GM10266 (cell line): Measurements from ENCODE around the gene CLECL1.
"Not testable (repeated sequence)": the region's sequence is repeated elsewhere in the genome, so short reads cannot be mapped to it uniquely, and the experiment has no call there.

Source experiments
- DNase-seq: peaks from one replicate; pipeline ENCODE4 v3.0.0; 2012; ENCODE audit errors: extremely low spot score
- TF ChIP-seq, protein P1 (sequence below): IDR thresholded peaks from 2 replicates; pipeline ENCODE4 v1.5.1; 2012; ENCODE audit warnings: mild to moderate bottlenecking, low read depth; ENCODE audit not compliant: control insufficient read depth, insufficient read depth; ENCODE audit errors: missing control alignments

The CLECL1 gene

DNA sequence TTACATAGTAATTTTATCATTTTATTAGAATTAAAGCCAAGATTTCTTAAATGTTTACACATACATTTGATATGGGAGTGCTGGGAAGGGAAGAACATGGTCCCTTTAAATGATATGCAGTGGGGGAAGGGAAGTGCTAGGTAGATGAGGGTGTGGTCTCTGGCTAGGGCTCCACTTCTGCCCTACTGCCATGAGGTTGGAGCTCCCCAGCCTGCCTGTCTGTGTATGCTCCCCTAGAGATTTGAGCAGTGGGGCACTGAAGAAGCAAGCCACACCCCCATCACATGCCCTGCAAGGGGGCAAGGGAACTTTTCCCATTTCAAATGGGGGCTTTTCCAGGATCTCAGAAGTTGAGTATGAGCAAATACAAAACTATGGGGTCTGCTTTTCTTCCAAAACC, 25.5 kb downstream of the CLECL1 start:
- no peak for DNase-seq
- TF ChIP-seq, protein P1, sequence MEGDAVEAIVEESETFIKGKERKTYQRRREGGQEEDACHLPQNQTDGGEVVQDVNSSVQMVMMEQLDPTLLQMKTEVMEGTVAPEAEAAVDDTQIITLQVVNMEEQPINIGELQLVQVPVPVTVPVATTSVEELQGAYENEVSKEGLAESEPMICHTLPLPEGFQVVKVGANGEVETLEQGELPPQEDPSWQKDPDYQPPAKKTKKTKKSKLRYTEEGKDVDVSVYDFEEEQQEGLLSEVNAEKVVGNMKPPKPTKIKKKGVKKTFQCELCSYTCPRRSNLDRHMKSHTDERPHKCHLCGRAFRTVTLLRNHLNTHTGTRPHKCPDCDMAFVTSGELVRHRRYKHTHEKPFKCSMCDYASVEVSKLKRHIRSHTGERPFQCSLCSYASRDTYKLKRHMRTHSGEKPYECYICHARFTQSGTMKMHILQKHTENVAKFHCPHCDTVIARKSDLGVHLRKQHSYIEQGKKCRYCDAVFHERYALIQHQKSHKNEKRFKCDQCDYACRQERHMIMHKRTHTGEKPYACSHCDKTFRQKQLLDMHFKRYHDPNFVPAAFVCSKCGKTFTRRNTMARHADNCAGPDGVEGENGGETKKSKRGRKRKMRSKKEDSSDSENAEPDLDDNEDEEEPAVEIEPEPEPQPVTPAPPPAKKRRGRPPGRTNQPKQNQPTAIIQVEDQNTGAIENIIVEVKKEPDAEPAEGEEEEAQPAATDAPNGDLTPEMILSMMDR = no peak

DNA sequence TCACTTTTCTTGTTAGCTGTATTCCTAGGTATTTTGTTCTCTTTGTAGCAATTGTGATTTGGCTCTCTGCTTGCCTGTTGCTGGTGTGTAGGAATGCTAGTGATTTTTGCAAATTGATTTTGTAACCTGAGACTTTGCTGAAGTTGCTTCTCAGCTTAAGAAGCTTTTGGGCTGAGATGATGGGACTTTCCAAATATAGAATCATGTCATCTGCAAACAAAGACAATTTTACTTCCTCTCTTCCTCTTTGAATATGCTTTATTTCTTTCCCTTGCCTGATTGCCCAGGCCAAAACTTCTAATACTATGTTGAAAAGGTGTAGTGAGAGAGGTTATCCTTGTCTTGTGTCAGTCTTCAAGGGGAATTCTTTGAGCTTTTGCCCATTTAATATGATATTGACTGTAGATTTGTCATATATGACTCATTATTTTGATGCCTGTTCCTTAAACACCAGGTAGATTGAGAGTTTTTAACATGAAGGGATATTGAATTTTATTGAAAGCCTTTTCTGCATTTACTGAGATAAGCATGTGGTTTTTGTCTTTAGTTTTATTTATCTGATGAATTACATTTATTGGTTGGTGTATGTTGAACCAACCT, 26.7 kb downstream of the CLECL1 start:
- TF ChIP-seq, protein P1 = no peak
- no peak for DNase-seq

DNA sequence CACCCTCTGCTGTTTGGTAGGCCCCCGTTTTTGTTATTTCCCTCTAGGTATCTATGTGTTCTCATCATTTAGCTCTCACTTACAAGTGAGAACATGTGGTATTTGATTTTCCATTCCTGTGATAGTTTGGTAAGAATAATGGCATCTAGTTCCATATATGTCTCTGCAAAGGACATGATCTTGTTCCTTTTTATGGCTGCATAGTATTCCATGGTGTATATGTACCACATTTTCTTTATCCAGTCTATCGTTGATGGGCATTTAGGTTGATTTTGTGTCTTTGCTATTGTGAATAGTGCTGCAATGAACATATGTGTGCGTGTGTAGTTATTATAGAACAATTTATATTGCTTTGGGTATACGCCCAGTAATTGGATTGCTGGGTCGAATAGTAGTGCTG, 28.3 kb downstream of the CLECL1 start:
- DNase-seq = not testable (repeated sequence)

DNA sequence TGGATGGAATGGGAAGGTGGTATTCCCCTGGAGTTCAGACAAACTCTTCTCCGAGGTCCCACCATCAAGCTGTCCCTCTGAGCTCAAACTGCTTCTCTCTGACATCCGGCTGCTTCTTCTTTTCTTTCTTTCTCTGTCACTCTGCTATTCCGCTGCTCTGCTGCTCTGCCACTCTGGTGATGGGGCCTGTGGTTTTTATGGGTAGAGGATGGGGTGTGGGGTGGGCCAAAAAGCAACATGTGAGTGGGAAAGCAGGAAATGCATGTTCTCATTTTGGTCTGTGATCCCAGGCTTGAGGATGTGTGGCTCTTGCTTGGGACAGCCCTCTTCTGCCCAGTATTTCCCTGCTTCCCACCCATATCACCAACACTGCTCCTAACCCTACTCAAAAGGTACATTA, 30.6 kb downstream of the CLECL1 start:
- TF ChIP-seq, protein P1 = no peak
- no peak for DNase-seq

- TF ChIP-seq, protein P1 = no peak
- DNase-seq = no peak
Measured at GRCh38 chr12:9701380-9702154, 31.3 kb downstream of the CLECL1 start.

GRCh38 chr12:9700606-9700956, 32.3 kb downstream of the CLECL1 start:
- TF ChIP-seq, protein P1 = no peak
- DNase-seq = no peak

- DNase-seq = no peak
Measured at GRCh38 chr12:9699898-9700605, 32.8 kb downstream of the CLECL1 start.

More at GRCh38 chr12:9699898-9700605, 32.8 kb downstream of the CLECL1 start:
- TF ChIP-seq, protein P1 = no peak
